Spinal cord (tissue), 10 donors: Measurements from ENCODE around the gene MGST2. TPM values are rescaled to one million over a fixed set of nuclear protein-coding genes. Genes with fewer than 3 reads are reported as not detected.
"Not testable (repeated sequence)": the region's sequence is repeated elsewhere in the genome, so short reads cannot be mapped to it uniquely, and the experiment has no call there.

Experiments
- DNase-seq, 6 donors: peaks; one replicate each; pipeline versions ENCODE4 v3.0.0 to v3.0.0-alpha.2; 2013 to 2015; ENCODE audit warnings: low spot score in 6 of 6, low read depth in 4 of 6
- H3K27ac ChIP-seq: one replicate; pipeline ENCODE4 v1.5.1; 2013; ENCODE audit warnings: low read depth, low read length, control low read depth
- H3K27me3 ChIP-seq: one replicate; pipeline ENCODE4 v1.6.1; 2013; ENCODE audit warnings: low read length; ENCODE audit not compliant: control insufficient read depth, insufficient read depth
- H3K36me3 ChIP-seq: one replicate; pipeline ENCODE4 v1.6.1; 2013; ENCODE audit warnings: low read length; ENCODE audit not compliant: control insufficient read depth, insufficient read depth
- H3K4me1 ChIP-seq: one replicate; pipeline ENCODE4 v1.6.1; 2013; ENCODE audit warnings: low read length; ENCODE audit not compliant: control insufficient read depth, insufficient read depth
- H3K4me3 ChIP-seq: one replicate; pipeline ENCODE4 v1.5.1; 2013; ENCODE audit warnings: low read depth, low read length, control low read depth
- H3K9me3 ChIP-seq: one replicate; pipeline ENCODE4 v1.6.1; 2013; ENCODE audit warnings: low read length; ENCODE audit not compliant: control insufficient read depth, insufficient read depth
- WGBS: methylation state at CpG from one replicate; pipeline ENCODE4 v1.1.5; 2013; ENCODE audit warnings: missing lambda C conversion rate; ENCODE audit not compliant: insufficient coverage; 5-methylcytosine and 5-hydroxymethylcytosine counted together
- polyA plus RNA-seq, 2 donors: library from polyadenylated mRNA; unstranded; fragments of 120-200 nt; gene quantifications; one replicate each; pipeline ENCODE4 v1.2.1, GENCODE V29; 2013; ENCODE audit not compliant: insufficient read length in 2 of 2
- total RNA-seq, 2 donors: library from RNA; depleted of rRNA in 1 of 2; stranded (reverse); fragments of 120-200 nt in 1 of 2; fragments of >200 nt in 1 of 2; gene quantifications; one replicate each; pipeline versions ENCODE4 v1.2.3 to v1.2.4, GENCODE V29; 2013 to 2014
- donor health status: healthy.

The MGST2 gene
- total and polyA plus RNA-seq, 4 donors, result 19.3 to 59.4 (median 25.0) TPM

DNA sequence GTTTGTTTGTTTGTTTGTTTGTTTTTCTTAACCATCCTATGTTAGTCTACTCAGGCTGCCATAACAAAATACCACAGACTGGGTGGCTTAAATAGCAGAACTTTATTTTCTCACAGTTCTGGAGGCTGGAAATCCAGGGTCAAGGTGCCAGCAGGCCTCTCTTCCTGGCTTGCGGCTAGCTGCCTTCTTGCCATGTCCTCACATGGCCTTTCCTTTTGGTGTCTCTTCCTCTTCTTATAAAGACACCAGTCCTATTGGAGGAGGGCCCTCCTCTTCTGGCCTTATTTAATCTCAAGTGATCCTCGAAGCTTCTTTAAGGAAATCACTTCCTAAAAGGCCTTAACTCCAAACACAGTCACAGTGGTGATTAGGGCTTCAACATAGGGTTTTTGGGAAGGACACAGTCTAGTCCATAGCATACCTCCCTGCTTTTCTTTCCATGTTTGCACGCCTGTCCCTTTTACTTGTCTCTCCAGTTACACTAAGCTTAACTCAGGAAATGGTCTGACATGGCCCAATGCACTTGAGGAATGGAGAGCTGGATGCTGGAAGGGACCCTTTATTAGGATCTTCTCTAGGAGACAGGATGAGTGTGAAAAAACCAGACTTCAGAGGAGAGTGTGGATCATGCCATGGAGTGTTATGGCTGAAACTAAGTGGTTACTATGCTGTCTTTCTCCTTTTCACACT is 36.0 kb upstream of the MGST2 start:
- H3K27me3 ChIP-seq, result peaks cover 2% of the 10 kb centered on the region
- no peak overlapping the region for H3K27ac ChIP-seq
- no peak overlapping the region for H3K4me3 ChIP-seq
- no peak for DNase-seq
- no peaks in the 10 kb centered on the region for H3K9me3 ChIP-seq
- H3K36me3 ChIP-seq, result no peaks in the 10 kb centered on the region
- WGBS, result 100% methylated on average over 1 of the region's 3 CpGs
- H3K4me1 ChIP-seq, result peaks cover 16% of the 10 kb centered on the region

DNA sequence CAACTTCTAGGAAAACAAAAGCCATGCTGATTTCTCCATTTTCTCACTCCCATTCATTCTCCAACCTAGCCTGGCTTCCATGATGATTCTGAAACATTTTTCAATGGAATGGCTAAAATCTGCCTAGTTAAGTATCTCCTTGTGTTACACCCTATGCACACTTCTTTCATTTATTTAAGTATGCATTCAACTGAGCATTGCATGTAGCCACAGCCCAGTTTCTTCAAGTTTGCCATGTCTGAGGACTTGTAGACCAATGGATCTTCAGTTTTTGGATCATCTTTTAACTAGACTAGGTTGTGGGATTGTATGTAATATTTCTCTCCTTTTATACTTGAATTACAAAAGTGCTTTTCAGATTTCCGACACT is 35.5 kb upstream of the MGST2 start:
- Histone ChIP-seq H3K4me3 (no peak overlapping the region), H3K27ac (no peak overlapping the region), H3K27me3 (peaks cover 2% of the 10 kb centered on the region), H3K36me3 (no peaks in the 10 kb centered on the region), H3K9me3 (no peaks in the 10 kb centered on the region), H3K4me1 (peaks cover 15% of the 10 kb centered on the region)
- DNase-seq, result no peak
- WGBS, result no CpG with 5 or more reads among the region's 1 CpG

- H3K4me3 ChIP-seq, result no peak overlapping the region
- peaks cover 2% of the 10 kb centered on the region for H3K27me3 ChIP-seq
- peaks cover 10% of the 10 kb centered on the region for H3K4me1 ChIP-seq
- no peak for DNase-seq
- H3K36me3 ChIP-seq, result no peaks in the 10 kb centered on the region
- H3K27ac ChIP-seq, result no peak overlapping the region
- WGBS, result 65% methylated on average over 5 of the region's 5 CpGs
- H3K9me3 ChIP-seq, result no peaks in the 10 kb centered on the region
Measured at GRCh38 chr4:139630991-139631390, 34.6 kb upstream of the MGST2 start.

- WGBS, result 86% methylated on average over 1 of the region's 1 CpG
- peaks cover 2% of the 10 kb centered on the region for H3K27me3 ChIP-seq
- no peak overlapping the region for H3K27ac ChIP-seq
- H3K36me3 ChIP-seq, result no peaks in the 10 kb centered on the region
- DNase-seq, result no peak
- H3K4me1 ChIP-seq, result peaks cover 10% of the 10 kb centered on the region
- no peaks in the 10 kb centered on the region for H3K9me3 ChIP-seq
- H3K4me3 ChIP-seq, result no peak overlapping the region
Measured at GRCh38 chr4:139631791-139632190, 33.8 kb upstream of the MGST2 start.

- 86% methylated on average over 4 of the region's 5 CpGs for WGBS
Measured at GRCh38 chr4:139632739-139633138, 32.9 kb upstream of the MGST2 start.

DNA sequence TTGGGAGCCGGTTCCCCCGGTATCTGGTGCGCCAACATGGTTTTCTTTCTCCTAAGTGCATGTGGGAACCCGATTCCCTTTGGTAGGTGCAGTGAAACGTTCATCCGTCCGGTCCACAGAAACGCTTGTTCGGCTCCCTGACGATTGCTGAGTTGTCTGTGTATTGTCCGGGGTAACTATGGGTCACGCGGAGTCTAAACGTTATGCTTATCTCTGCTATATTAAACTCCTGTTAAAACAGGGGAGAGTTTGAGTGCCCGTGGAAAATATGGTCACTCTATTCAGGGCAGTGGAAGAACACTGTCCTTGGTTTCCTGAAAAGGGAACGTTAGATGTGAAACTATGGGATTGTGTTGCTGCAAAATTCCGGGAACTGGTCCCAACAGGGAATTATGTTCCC is 32.4 kb upstream of the MGST2 start:
- 82% methylated on average over 8 of the region's 17 CpGs for WGBS
- Histone ChIP-seq H3K27me3 (peaks cover 2% of the 10 kb centered on the region), H3K9me3 (no peaks in the 10 kb centered on the region), H3K36me3 (no peaks in the 10 kb centered on the region), H3K27ac (no peak overlapping the region), H3K4me1 (peaks cover 9% of the 10 kb centered on the region), H3K4me3 (no peak overlapping the region)
- DNase-seq, result no peak

More at GRCh38 chr4:139632739-139633138, 32.9 kb upstream of the MGST2 start:
- H3K36me3 ChIP-seq, H3K4me3 ChIP-seq, H3K9me3 ChIP-seq, DNase-seq, H3K27me3 ChIP-seq, H3K27ac ChIP-seq: not testable (repeated sequence)
- H3K4me1 ChIP-seq, result peaks cover 10% of the 10 kb centered on the region

- peak in 2 of 6 donors; percentile 63 to 76 for DNase-seq
- 42% methylated on average over 11 of the region's 11 CpGs for WGBS
- no peaks in the 10 kb centered on the region for H3K9me3 ChIP-seq
- no peaks in the 10 kb centered on the region for H3K36me3 ChIP-seq
- peaks cover 4% of the 10 kb centered on the region for H3K4me1 ChIP-seq
- no peak overlapping the region for H3K27ac ChIP-seq
- H3K4me3 ChIP-seq, result peak overlapping the region; percentile 3
- peaks cover 2% of the 10 kb centered on the region for H3K27me3 ChIP-seq
Measured at GRCh38 chr4:139633661-139634060, 32.0 kb upstream of the MGST2 start.

GRCh38 chr4:139635966-139636365 is 29.7 kb upstream of the MGST2 start:
- no peaks in the 10 kb centered on the region for H3K9me3 ChIP-seq
- H3K36me3 ChIP-seq, result no peaks in the 10 kb centered on the region
- no peaks in the 10 kb centered on the region for H3K27me3 ChIP-seq
- H3K4me3 ChIP-seq, result no peak overlapping the region
- DNase-seq, result no peak
- peaks cover 3% of the 10 kb centered on the region for H3K4me1 ChIP-seq
- WGBS, result no CpG with 5 or more reads among the region's 3 CpGs
- H3K27ac ChIP-seq, result no peak overlapping the region

DNA sequence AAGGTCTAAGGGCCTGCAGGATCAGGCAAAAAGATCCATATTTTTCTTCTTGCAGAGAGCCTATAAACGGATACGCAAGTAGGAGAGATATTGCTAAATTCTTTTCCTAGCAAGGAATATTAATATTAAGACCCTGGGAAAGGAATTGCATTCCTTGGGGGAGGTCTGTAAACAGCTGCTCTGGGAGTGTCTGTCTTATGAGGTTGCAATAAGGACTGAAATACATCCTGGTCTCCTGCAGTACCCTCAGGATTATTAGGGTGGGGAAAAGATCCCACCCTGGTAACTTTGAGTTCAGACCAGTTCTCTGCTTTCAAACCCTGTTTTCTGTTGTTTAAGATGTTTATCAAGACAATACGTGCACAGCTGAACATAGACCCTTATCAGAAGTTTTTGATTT is 27.3 kb upstream of the MGST2 start:
- H3K4me3 ChIP-seq, result not testable (repeated sequence)

DNA sequence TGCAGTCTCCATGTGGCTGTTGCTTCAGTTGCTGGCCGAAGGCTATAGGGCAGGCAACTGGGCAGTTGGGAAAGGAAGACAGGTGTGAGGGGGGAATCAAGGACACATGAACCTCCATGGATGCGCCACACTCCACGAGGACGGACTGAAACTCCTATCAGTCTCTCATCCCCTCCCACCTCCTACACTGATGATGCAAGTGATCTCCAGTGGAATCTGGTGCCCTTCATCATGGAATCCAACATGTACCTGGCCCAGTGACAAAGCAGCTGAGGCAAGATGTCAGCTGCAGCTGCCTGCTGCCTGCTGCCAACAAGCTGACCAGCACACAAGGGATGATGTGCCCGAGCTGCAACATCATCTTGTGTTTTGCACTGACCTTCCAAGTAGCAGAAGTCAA is 26.0 kb upstream of the MGST2 start:
- Histone ChIP-seq H3K36me3 (no peaks in the 10 kb centered on the region), H3K4me1 (no peaks in the 10 kb centered on the region), H3K9me3 (no peaks in the 10 kb centered on the region), H3K27ac (no peak overlapping the region), H3K4me3 (no peak overlapping the region), H3K27me3 (no peaks in the 10 kb centered on the region)
- no peak for DNase-seq
- 91% methylated on average over 5 of the region's 5 CpGs for WGBS

More for the DNA sequence above, 27.3 kb upstream of the MGST2 start:
- WGBS, result 90% methylated on average over 1 of the region's 3 CpGs
- not testable (repeated sequence) for H3K9me3 ChIP-seq, H3K27ac ChIP-seq, H3K36me3 ChIP-seq, DNase-seq, H3K27me3 ChIP-seq, H3K4me1 ChIP-seq
